ENCODE results near the gene LIME1.

LIME1 gene, protein sequence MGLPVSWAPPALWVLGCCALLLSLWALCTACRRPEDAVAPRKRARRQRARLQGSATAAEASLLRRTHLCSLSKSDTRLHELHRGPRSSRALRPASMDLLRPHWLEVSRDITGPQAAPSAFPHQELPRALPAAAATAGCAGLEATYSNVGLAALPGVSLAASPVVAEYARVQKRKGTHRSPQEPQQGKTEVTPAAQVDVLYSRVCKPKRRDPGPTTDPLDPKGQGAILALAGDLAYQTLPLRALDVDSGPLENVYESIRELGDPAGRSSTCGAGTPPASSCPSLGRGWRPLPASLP

DNA sequence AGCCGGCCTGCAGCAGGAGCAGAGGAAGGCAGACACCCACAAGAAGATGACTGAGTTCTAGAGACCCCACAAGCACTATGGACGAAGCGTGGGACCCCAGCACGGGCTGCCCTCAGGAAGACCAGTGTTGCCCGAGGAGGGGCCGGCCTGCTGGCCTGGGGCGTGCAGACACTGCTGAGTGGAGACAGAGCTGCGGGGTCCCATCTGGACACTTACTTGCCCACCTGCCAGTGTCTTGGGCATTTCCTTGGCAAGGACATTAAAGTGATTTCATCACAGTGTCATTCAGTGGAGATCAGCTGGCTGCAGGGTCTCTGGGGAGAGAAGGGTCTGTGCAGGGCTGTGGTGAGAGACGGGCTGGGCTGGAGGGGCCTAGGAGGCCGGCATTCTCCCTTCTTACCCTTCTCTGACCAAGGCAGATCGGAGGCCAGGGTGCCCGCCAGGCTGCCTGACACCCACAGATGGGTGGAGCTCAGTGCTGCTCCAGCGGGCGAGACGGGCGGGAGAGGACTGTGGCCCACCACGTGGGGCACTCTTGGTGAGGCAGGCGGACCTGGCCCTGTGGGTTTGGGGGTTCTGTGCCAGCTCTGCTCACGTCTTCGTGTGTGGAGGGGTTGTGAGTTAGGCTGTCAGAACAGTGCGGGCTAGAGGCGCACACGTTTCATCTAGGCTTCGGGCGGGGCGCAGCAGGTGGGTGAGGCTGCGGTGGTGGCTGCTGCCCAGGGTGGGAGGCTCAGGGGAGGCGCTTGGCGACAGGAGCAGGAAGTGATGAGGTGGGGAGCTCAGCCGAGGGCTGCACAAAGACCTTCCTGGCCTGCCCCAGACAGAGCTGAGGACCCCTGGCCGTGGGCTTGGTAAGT is at the start of gene LIME1:
Gene LIME1 (plus strand): TSS at position 806 of the 860 bp plus-strand sequence. CDS start 886 bp downstream, outside the sequence.
- TF ChIP-seq CTCF (IDR thresholded peaks at IDR 0.05): no peak

DNA sequence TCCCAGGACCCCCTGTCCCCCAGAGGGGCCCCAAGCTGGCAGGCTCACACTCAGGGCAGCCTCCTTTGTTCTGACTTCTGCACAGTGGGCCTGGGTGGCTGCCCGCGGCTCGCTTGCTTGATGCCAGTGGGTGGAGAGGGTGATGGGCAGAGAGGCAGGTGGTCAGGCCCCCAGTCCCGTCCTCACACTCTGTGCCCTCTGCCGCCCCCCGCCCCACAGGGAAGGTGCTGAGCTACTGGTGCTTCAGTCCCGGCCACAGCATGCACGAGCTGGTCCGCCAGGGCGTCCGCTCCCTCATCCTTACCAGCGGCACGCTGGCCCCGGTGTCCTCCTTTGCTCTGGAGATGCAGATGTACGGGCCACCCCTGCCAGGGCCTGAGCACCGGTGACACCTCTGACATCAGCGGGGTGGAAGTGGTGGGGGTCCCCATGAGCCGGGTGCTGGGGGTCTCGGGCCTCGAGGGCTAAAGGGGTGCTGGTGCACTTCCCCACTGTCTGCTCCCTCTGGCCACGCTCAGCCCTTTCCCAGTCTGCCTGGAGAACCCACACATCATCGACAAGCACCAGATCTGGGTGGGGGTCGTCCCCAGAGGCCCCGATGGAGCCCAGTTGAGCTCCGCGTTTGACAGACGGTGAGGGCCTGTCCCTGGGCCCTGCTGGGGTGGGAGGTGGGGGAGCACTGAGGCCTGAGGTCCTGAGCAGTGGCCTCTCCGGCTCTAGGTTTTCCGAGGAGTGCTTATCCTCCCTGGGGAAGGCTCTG is 48.9 kb upstream of the LIME1 start:
- no peak for TF ChIP-seq CTCF (IDR thresholded peaks at IDR 0.05)

DNA sequence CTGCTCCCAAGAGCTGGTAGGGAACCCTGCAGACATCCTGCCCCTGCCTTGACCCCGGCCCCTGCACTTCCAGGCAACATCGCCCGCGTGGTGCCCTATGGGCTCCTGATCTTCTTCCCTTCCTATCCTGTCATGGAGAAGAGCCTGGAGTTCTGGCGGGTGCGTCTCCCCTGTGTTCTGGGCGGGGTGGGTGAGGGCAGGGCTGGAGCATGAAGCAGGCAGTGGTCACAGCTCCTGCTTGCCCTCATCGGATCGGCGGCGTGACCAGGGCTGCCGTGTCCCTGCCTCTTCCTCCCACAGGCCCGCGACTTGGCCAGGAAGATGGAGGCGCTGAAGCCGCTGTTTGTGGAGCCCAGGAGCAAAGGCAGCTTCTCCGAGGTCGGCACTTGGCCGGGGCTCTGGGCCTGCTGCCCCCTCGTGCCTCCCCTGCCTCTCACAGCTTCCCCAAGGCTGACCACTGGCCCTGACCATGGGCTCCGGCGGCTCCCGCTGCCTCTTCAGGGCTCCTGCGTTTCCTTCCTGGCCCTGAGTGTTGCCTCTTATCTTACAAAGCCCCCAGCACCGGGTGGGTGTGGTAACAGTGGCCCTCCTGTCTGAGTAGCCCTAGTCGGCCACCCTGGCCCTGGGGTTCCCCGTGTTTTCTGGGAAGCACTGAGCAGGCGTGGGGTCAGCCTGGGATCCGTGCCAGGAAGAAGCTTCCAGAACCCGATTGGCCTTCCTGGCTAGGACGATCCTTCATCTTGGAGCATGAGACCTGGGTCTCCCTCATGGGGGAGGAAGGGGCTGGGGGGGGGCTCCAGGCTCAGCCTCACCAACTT is 48.0 kb upstream of the LIME1 start:
- TF ChIP-seq CTCF (IDR thresholded peaks at IDR 0.05): no peak

DNA sequence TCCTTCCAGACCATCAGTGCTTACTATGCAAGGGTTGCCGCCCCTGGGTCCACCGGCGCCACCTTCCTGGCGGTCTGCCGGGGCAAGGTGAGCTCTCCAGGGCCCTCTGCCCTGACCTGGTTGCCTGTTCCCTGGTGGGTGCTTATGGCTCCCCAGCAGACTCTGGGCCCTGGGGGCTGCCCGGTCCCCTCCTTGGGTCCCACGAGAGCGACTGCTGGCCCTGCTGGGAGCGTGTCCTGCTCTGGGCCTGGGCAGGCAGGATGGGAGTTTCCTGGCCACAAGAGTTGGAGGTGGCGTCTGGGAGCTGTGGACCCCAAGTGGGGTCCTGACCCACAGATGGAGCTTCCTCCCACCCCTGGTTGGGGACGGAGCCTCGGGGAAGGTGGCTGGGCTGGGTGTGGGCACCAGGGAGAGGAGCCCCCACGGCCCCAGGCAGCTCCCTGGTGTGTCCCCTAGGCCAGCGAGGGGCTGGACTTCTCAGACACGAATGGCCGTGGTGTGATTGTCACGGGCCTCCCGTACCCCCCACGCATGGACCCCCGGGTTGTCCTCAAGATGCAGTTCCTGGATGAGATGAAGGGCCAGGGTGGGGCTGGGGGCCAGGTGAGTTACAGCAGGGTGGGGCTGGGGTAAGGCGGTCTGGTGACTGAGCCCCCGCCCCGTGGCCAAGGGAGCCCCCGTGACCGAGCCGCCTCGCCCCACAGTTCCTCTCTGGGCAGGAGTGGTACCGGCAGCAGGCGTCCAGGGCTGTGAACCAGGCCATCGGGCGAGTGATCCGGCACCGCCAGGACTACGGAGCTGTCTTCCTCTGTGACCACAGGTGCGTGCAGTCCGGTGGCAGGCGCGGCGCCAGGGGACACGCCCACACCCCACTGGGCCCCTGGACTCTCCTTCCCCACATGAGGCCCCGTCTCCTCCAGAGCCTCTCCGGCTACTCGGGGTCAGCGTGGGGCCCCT is 47.1 kb upstream of the LIME1 start:
- TF ChIP-seq CTCF (IDR thresholded peaks at IDR 0.05): no peak

DNA sequence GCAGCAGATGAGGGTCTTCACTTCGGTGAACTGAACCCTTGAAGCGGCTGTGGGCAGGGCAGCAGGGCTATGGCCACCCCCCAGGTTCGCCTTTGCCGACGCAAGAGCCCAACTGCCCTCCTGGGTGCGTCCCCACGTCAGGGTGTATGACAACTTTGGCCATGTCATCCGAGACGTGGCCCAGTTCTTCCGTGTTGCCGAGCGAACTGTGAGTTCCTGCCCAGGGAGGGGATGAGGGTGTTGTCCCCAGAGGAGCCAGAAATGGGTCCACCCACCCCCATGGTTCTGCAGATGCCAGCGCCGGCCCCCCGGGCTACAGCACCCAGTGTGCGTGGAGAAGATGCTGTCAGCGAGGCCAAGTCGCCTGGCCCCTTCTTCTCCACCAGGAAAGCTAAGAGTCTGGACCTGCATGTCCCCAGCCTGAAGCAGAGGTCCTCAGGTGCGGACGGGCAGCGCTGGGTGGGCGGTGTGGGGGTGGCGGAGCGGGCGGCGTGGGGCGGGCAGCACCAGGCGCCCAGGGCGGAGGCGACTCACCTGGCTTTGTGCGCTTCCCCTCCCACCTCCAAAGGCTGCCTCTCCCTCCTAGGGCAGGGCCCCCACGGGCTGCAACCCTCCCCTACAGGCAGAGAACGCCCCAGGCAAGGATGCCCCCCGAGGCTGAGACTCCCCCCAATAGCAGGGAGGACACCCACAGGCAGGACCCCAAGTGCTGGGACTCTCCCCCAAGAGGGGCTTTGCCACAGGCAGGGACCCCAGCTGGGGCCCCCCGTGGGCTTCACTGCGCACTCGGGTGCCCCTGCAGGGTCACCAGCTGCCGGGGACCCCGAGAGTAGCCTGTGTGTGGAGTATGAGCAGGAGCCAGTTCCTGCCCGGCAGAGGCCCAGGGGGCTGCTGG is 46.2 kb upstream of the LIME1 start:
- TF ChIP-seq CTCF (IDR thresholded peaks at IDR 0.05): no peak

Data from LNCAP (cell line).